Measurements from ENCODE around the gene CRACR2A. TPM values are rescaled to one million over a fixed set of nuclear protein-coding genes. Genes with fewer than 3 reads are reported as not detected.

Gene CRACR2A
- total RNA-seq, 2 experiments from 2014 or later, result 28.2 to 31.1 TPM

DNA sequence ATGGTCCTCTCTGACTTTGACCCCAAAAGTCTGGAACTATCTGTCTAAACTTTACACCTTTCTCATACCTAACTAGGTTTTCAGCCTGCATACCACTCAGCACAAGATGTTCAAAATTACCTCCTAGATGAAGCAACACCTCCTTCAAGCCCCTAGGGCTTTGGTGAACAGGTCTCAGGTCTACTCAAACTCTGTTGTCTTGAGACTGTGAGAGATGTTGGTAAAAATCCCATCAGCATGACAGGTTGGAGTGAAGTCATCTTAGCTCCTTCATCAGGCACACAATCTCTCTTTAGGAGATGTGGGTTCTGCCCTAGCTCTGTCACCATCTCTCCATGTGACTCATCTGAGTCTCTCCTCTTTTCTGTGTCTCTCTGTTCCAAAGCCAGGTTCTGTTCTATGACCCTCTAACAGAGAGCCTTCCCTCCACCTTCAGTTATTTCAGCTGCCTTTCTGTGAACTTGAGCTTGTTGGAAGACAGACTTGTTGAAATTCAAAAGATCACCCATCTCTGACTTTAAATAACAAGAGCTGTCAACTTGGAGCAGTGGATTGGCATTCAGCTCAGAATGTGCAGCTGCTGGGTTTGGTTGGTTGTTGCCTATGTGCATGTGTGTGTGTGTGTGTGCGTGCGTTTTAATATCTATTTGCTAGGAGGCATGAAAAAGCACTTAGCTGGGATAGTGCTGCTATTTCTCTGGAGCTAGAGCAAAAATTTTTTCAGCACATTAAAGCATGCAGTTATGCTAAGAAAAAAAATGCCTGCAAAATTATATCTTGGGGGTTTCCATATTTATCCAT is 130.7 kb downstream of the CRACR2A start:
- Histone ChIP-seq H3K27ac (ENCODE audit: low read depth, low read length, poor library complexity, severe bottlenecking) (no peak overlapping the region), H2AFZ (ENCODE audit: low read length) (no peak overlapping the region), H3K9me2 (ENCODE audit: insufficient read depth, low read length) (no peaks in the 10 kb centered on the region), H3K79me2 (ENCODE audit: insufficient read depth, low read depth, low read length) (no peaks in the 10 kb centered on the region), H4K20me1 (ENCODE audit: insufficient read depth, low read length) (no peaks in the 10 kb centered on the region), H3K4me2 (ENCODE audit: low read length) (no peak overlapping the region), H3K9me3 (ENCODE audit: low read length) (no peaks in the 10 kb centered on the region), H3K36me3 (ENCODE audit: insufficient read depth, low read length) (peaks cover 34% of the 10 kb centered on the region; the same call in 1 of the 2 replicates), H3K4me1 (ENCODE audit: insufficient read depth, low read length, poor library complexity, severe bottlenecking) (no peaks in the 10 kb centered on the region), H3K4me3 (ENCODE audit: low read depth, low read length, poor library complexity, severe bottlenecking) (no peak overlapping the region)
- intact Hi-C loops (cut with micrococcal nuclease; ENCODE audit: unreplicated experiment), result no loop called here
- no peak for DNase-seq (ENCODE audit: low spot score)
- no peak for TF ChIP-seq EZH2phosphoT487 (IDR thresholded peaks at IDR 0.05; ENCODE audit: borderline replicate concordance, low read depth, low read length)
- TF ChIP-seq, protein P1, sequence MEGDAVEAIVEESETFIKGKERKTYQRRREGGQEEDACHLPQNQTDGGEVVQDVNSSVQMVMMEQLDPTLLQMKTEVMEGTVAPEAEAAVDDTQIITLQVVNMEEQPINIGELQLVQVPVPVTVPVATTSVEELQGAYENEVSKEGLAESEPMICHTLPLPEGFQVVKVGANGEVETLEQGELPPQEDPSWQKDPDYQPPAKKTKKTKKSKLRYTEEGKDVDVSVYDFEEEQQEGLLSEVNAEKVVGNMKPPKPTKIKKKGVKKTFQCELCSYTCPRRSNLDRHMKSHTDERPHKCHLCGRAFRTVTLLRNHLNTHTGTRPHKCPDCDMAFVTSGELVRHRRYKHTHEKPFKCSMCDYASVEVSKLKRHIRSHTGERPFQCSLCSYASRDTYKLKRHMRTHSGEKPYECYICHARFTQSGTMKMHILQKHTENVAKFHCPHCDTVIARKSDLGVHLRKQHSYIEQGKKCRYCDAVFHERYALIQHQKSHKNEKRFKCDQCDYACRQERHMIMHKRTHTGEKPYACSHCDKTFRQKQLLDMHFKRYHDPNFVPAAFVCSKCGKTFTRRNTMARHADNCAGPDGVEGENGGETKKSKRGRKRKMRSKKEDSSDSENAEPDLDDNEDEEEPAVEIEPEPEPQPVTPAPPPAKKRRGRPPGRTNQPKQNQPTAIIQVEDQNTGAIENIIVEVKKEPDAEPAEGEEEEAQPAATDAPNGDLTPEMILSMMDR (conservative IDR thresholded peaks at IDR 0.05; ENCODE audit: low read length), result no peak
- POLR2A ChIA-PET, result interaction anchor here (0.9 to 1.0 kb wide), 2 partner anchors 17 to 32 kb away, joined by 3 to 5 read pairs; no protein-coding TSS in a partner anchor
- CTCF ChIA-PET (ENCODE audit: unreplicated experiment), result no interaction called here
- BruUV-seq (replicated peaks), result no TSS peak

DNA sequence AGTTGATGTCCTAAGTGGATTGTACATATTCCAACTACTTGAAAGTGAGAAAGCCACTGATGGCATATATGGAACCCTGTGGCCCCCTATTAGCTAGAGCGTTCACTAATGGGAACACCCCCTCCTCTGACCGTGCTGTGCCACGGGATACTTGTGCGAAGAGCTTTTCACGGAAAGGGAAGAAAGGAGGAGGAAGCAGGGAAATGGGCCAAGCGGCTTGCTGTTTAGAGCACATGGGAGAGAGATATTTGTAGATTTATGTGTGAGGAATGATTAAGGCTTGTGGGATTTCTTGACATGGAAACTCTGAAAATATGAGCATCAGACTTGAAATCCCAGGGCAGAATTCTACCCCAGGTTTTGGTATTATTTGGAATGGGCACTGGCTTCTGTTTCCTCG is 132.1 kb downstream of the CRACR2A start:
- DNase-seq (ENCODE audit: low spot score), result no peak
- Histone ChIP-seq H4K20me1 (ENCODE audit: insufficient read depth, low read length) (no peaks in the 10 kb centered on the region), H3K9me2 (ENCODE audit: insufficient read depth, low read length) (no peaks in the 10 kb centered on the region), H3K4me1 (ENCODE audit: insufficient read depth, low read length, poor library complexity, severe bottlenecking) (no peaks in the 10 kb centered on the region), H3K36me3 (ENCODE audit: insufficient read depth, low read length) (peaks cover 28% of the 10 kb centered on the region; the same call in 1 of the 2 replicates), H3K4me3 (ENCODE audit: low read depth, low read length, poor library complexity, severe bottlenecking) (no peak overlapping the region), H3K9me3 (ENCODE audit: low read length) (no peaks in the 10 kb centered on the region), H3K4me2 (ENCODE audit: low read length) (no peak overlapping the region), H3K79me2 (ENCODE audit: insufficient read depth, low read depth, low read length) (no peaks in the 10 kb centered on the region), H3K27ac (ENCODE audit: low read depth, low read length, poor library complexity, severe bottlenecking) (no peak overlapping the region), H2AFZ (ENCODE audit: low read length) (no peak overlapping the region)
- intact Hi-C loops (cut with micrococcal nuclease; ENCODE audit: unreplicated experiment), result no loop called here
- ChIA-PET POLR2A (interaction anchor here (1.0 kb wide), 1 partner anchor 15 kb away, joined by 3 read pairs; no protein-coding TSS in a partner anchor), CTCF (ENCODE audit: unreplicated experiment) (no interaction called here)
- TF ChIP-seq EZH2phosphoT487 (IDR thresholded peaks at IDR 0.05; ENCODE audit: borderline replicate concordance, low read depth, low read length), result no peak
- TF ChIP-seq, protein P1 (conservative IDR thresholded peaks at IDR 0.05; ENCODE audit: low read length), result no peak
- BruUV-seq (replicated peaks), result no TSS peak

DNA sequence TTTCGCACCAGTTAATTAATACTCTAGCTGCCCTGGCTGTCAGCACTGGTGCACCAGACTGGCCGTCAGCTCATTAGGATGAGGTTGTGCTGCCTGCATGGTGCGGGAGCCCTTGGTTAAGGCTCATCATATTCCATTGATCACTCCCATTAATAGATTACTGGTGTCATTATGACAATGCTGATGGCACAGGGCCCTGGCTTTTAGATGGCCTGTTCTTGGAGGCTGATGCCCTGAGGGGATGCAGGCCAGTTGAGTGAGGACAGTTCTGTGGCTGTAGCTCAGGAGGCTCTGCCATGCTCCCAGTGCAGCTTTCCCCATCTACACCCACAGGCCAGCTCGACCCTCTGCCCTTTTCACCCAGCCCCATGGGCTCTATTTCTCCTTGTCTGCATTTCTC is 135.3 kb downstream of the CRACR2A start:
- no peak overlapping the region for H3K4me2 ChIP-seq (ENCODE audit: low read length)
- ChIA-PET CTCF (ENCODE audit: unreplicated experiment) (no interaction called here), POLR2A (interaction anchor here (0.7 to 0.8 kb wide), 2 partner anchors 8 to 80 kb away, joined by 3 read pairs; no protein-coding TSS in a partner anchor)
- H3K4me1 ChIP-seq (ENCODE audit: insufficient read depth, low read length, poor library complexity, severe bottlenecking), result no peaks in the 10 kb centered on the region
- no peaks in the 10 kb centered on the region for H3K9me3 ChIP-seq (ENCODE audit: low read length)
- H3K4me3 ChIP-seq (ENCODE audit: low read depth, low read length, poor library complexity, severe bottlenecking), result no peak overlapping the region
- no peak overlapping the region for H3K27ac ChIP-seq (ENCODE audit: low read depth, low read length, poor library complexity, severe bottlenecking)
- no peak overlapping the region for H2AFZ ChIP-seq (ENCODE audit: low read length)
- intact Hi-C loops (cut with micrococcal nuclease; ENCODE audit: unreplicated experiment), result no loop called here
- no peak for TF ChIP-seq EZH2phosphoT487 (IDR thresholded peaks at IDR 0.05; ENCODE audit: borderline replicate concordance, low read depth, low read length)
- TF ChIP-seq, protein P1 (conservative IDR thresholded peaks at IDR 0.05; ENCODE audit: low read length), result no peak
- H4K20me1 ChIP-seq (ENCODE audit: insufficient read depth, low read length), result no peaks in the 10 kb centered on the region
- H3K36me3 ChIP-seq (ENCODE audit: insufficient read depth, low read length), result peaks cover 44% of the 10 kb centered on the region; the same call in 1 of the 2 replicates
- H3K79me2 ChIP-seq (ENCODE audit: insufficient read depth, low read depth, low read length), result no peaks in the 10 kb centered on the region
- BruUV-seq (replicated peaks), result no TSS peak
- no peaks in the 10 kb centered on the region for H3K9me2 ChIP-seq (ENCODE audit: insufficient read depth, low read length)
- DNase-seq (ENCODE audit: low spot score), result no peak
